Measurements from ENCODE around the gene TTC31.

TTC31 gene

DNA sequence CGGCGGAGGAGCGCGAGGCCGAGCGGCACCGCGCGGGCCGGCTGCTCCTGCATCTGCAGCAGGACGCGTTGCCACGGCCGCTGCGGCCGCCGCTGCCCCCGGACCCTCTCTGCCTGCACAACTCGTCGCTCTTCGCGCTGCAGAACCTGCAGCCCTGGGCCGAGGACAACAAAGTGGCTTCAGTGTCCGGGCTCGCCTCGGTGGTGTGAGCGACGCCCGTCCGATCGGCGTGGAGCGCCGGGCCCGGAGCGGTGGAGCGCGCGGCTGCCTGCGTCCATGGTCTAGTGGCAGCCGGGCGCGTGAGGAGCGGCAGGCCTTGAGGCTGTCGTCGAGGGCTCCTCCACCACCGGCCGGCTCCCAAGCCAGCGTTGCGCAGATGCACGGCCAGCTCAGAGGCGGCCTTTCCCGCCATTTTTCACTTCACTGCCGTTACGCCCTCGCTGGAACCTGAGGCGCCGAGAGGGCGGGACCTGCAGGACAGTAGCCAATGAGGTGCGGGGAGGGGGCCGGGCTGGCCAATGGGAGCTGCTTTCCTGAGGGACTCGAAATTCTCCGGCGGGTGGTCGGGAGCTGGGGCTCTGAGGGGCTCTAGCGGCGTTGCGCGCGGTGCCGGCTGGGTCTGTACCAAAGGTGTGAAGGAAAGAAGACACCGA is 33.2 kb downstream of the TTC31 start:
- H3K4me1 ChIP-seq (ENCODE audit: control insufficient read depth, insufficient read depth, low read length), result peaks cover 9% of the 10 kb centered on the region
- peak overlapping the region; percentile 21; the same call in 1 of the 2 replicates for H3K4me3 ChIP-seq (ENCODE audit: low read length)
- WGBS (ENCODE audit: insufficient coverage, insufficient read length), result no CpG with 5 or more reads among the region's 72 CpGs
- H3K36me3 ChIP-seq (ENCODE audit: control insufficient read depth, insufficient read depth, low read length), result no peaks in the 10 kb centered on the region
- H3K27me3 ChIP-seq (ENCODE audit: control insufficient read depth, insufficient read depth, low read length), result peaks cover 68% of the 10 kb centered on the region
- no peaks in the 10 kb centered on the region for H3K9me3 ChIP-seq (ENCODE audit: control insufficient read depth, insufficient read depth, low read length)
- DNase-seq (ENCODE audit: low read depth, low spot score), result no peak
- no peak overlapping the region for H3K27ac ChIP-seq (ENCODE audit: low read length)

DNA sequence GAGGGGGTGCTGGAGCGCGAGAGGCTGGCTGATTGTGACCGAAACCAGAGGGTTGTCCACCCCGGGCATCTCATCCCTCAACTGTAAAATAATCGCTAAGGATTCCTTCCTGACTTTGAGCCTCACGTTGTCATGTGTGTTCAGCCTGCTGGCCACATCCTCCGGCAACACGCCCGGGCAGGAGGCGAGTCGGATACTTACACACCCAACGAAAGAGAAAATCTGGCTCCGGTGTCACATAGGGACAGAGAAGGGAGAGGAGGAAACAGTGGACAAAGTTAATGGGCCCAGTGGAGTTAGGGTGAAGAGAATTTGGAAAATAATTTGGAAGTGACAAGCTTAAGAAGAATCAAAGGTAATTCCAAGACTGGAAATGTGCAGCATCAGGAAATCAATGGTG is 33.8 kb downstream of the TTC31 start:
- no peak overlapping the region for H3K4me3 ChIP-seq (ENCODE audit: low read length)
- no peak overlapping the region for H3K27ac ChIP-seq (ENCODE audit: low read length)
- no CpG with 5 or more reads among the region's 13 CpGs for WGBS (ENCODE audit: insufficient coverage, insufficient read length)
- no peaks in the 10 kb centered on the region for H3K36me3 ChIP-seq (ENCODE audit: control insufficient read depth, insufficient read depth, low read length)
- H3K4me1 ChIP-seq (ENCODE audit: control insufficient read depth, insufficient read depth, low read length), result peaks cover 9% of the 10 kb centered on the region
- no peaks in the 10 kb centered on the region for H3K9me3 ChIP-seq (ENCODE audit: control insufficient read depth, insufficient read depth, low read length)
- no peak for DNase-seq (ENCODE audit: low read depth, low spot score)
- H3K27me3 ChIP-seq (ENCODE audit: control insufficient read depth, insufficient read depth, low read length), result peaks cover 63% of the 10 kb centered on the region

DNA sequence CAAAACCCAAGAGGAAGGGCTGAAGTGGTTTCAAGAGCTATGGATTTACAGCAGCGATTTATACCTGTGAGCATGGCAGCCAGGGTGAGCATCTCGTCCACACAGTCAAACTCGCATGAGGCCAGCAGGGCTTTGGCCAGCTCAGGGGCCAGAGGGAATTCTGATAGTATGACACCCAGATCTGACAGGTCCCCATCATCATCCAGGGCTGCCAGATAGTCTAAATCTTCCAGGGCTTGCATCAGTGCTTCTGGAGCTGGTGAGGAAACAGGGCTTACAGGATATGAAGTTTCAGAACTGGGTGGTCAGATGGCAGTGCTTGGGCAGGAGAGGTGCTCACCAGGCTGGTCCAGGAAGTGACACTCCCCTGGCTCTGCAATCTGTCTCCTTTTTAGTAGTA is 39.6 kb downstream of the TTC31 start:
- Histone ChIP-seq H3K27me3 (ENCODE audit: control insufficient read depth, insufficient read depth, low read length) (peaks cover 15% of the 10 kb centered on the region; the same call in 1 of the 2 replicates), H3K4me3 (ENCODE audit: low read length) (no peak overlapping the region), H3K27ac (ENCODE audit: low read length) (no peak overlapping the region), H3K36me3 (ENCODE audit: control insufficient read depth, insufficient read depth, low read length) (peaks cover 7% of the 10 kb centered on the region; the same call in 1 of the 2 replicates), H3K4me1 (ENCODE audit: control insufficient read depth, insufficient read depth, low read length) (no peaks in the 10 kb centered on the region), H3K9me3 (ENCODE audit: control insufficient read depth, insufficient read depth, low read length) (no peaks in the 10 kb centered on the region)
- DNase-seq (ENCODE audit: low read depth, low spot score), result no peak
- WGBS (ENCODE audit: insufficient coverage, insufficient read length), result no CpG with 5 or more reads among the region's 3 CpGs

DNA sequence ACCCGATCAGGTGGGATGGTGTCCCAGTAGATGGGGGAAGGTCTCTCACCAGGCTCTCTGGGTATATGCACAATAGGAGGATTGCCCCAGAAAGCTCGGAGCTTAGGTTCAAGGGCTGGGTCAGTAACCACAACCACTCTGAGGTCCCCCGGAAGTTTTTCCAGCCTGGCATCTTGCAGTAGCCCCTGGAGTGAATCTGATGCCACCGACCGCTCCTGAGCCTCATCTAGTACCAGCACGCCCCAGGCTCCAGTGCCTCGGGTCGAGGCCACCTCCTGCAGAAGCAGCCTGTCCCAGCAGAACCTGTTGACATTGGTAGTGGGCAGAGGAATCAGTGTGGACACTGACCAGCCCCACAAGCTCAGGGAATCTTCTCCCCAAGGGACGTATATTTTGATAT is 41.1 kb downstream of the TTC31 start:
- no peak for DNase-seq (ENCODE audit: low read depth, low spot score)
- no peak overlapping the region for H3K27ac ChIP-seq (ENCODE audit: low read length)
- peaks cover 4% of the 10 kb centered on the region; the same call in 1 of the 2 replicates for H3K27me3 ChIP-seq (ENCODE audit: control insufficient read depth, insufficient read depth, low read length)
- no peaks in the 10 kb centered on the region for H3K9me3 ChIP-seq (ENCODE audit: control insufficient read depth, insufficient read depth, low read length)
- peaks cover 10% of the 10 kb centered on the region; the same call in 1 of the 2 replicates for H3K36me3 ChIP-seq (ENCODE audit: control insufficient read depth, insufficient read depth, low read length)
- WGBS (ENCODE audit: insufficient coverage, insufficient read length), result no CpG with 5 or more reads among the region's 9 CpGs
- no peak overlapping the region for H3K4me3 ChIP-seq (ENCODE audit: low read length)
- no peaks in the 10 kb centered on the region for H3K4me1 ChIP-seq (ENCODE audit: control insufficient read depth, insufficient read depth, low read length)

DNA sequence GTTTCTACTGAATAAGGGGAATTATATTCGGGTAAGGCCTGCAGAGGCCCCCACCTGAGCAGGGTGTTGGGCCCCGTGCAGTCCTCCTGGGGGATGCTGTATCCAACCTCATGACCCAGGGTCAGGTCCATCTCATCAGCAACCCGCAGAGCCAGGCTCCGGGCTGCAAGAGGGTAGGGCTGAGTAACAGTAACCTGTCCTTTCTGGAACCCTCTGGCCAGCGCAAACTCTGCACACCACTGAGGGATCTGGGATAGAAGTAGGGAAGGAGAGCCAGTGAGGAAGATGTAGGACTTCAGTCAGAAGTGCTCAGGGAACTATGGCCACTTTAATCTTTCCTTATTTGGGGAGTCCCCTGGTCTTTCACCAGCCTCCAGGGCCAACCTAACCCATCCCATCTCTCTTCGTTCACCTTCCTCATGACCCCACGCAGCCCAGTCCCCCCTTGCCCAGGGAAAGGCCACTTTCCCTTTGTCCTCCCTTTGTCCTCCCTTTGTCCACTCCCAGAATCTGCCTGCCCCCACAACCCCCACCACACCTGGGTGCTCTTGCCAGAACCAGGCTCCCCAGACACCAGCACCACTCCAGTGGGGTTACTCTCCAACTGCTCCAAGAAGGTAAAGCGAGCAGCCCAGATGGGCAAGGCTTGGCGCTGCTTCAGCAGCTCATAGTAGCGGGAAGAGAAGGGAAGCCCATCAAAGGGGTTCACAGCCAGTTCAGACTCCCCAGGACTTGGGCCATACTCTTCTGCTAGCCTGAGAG is 42.3 kb downstream of the TTC31 start:
- no CpG with 5 or more reads among the region's 10 CpGs for whole genome bisulfite sequencing (ENCODE audit: insufficient coverage, insufficient read length)
- Histone ChIP-seq H3K36me3 (ENCODE audit: control insufficient read depth, insufficient read depth, low read length) (peaks cover 10% of the 10 kb centered on the region; the same call in 1 of the 2 replicates), H3K9me3 (ENCODE audit: control insufficient read depth, insufficient read depth, low read length) (no peaks in the 10 kb centered on the region), H3K4me1 (ENCODE audit: control insufficient read depth, insufficient read depth, low read length) (no peaks in the 10 kb centered on the region), H3K27me3 (ENCODE audit: control insufficient read depth, insufficient read depth, low read length) (0 out of 2 replicates have a peak, but pooled peaks cover 3% of the 10 kb centered on the region), H3K27ac (ENCODE audit: low read length) (no peak overlapping the region), H3K4me3 (ENCODE audit: low read length) (no peak overlapping the region)
- DNase-seq (ENCODE audit: low read depth, low spot score), result no peak

DNA sequence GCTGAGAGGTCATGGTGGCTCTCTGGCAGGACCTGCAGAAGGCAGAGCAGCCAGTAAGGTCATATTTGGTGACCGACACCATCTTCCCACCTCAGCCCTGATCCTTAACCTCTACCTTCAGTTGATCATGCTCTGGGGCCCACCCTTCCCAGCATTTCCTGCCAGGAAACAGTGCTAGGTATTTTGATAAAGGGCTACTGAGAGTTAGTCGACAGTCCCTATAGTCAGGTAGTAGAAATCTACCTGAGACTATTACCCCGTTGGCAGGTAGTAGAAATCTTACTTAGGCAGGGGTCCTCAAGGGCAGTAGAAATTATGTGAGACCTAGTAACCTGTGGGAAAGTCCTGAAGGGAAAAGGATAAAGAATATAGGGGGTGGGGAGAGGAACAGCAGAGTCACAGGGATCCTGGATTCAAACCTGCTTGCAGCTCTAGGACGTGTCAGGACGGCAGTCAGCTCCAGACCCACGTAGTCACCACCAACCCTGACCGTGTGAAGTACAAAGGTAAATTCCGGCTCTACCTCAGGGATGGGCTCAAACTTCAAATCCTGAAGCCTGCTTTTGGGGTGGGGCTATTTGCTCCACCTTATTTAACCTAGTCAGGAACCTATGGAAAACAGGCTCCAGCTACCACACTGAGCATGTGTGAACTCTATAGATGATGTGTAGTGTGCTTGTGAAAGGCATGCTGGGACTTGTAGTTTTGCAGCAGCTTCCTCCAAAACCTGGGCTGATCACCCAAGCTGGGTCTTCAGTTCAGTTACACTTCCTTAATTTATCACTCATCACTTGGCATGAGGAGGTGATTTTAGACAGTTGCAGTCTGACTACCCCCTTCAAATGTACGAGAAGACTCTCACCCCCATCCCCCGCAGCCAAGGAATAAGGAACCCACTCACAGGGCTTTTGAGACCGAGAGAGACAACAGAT is 43.1 kb downstream of the TTC31 start, which contains the start of gene DQX1:
Gene DQX1, minus strand, starts transcription at position 515 of the 932 bp plus-strand sequence. Its CDS starts 502 bp downstream, at position 13.
- Histone ChIP-seq H3K36me3 (ENCODE audit: control insufficient read depth, insufficient read depth, low read length) (peaks cover 10% of the 10 kb centered on the region; the same call in 1 of the 2 replicates), H3K27me3 (ENCODE audit: control insufficient read depth, insufficient read depth, low read length) (0 out of 2 replicates have a peak, but pooled peaks cover 3% of the 10 kb centered on the region), H3K4me3 (ENCODE audit: low read length) (no peak within 1 kb of the TSS), H3K27ac (ENCODE audit: low read length) (no peak within 1 kb of the TSS), H3K9me3 (ENCODE audit: control insufficient read depth, insufficient read depth, low read length) (no peaks in the 10 kb centered on the region), H3K4me1 (ENCODE audit: control insufficient read depth, insufficient read depth, low read length) (peaks cover 3% of the 10 kb centered on the region)
- WGBS (ENCODE audit: insufficient coverage, insufficient read length), result no CpG with 5 or more reads among the region's 11 CpGs
- DNase-seq (ENCODE audit: low read depth, low spot score), result no peak

DNA sequence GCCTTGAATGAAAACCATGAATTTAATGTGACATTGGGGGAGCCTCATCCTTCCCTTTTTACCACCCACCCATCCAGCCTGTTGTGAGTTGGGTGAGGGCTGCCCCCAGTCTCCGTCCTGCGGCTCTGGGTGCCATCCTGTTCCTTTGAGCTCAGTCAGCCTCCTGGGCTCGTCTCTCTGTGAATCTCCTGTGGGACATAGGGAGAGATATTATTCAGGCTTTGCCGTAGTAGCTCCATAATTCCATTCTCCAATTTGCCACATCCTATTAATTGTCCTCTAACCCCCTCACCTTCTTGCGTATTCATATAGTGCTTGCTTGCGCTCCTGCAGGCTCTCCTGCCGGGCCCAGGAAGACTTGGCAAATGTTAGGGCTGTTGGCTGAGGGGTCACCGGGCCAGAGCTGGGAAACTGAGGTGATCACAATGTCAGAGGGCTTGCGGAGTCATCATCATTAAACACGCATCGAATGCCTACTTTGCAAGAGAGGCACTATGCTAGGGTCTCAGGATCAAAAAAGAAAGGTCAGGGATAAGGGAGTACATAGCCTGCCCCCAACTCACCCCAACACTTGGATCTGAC is 43.9 kb downstream of the TTC31 start:
- Histone ChIP-seq H3K27ac (ENCODE audit: low read length) (no peak overlapping the region), H3K4me1 (ENCODE audit: control insufficient read depth, insufficient read depth, low read length) (peaks cover 3% of the 10 kb centered on the region), H3K9me3 (ENCODE audit: control insufficient read depth, insufficient read depth, low read length) (no peaks in the 10 kb centered on the region), H3K27me3 (ENCODE audit: control insufficient read depth, insufficient read depth, low read length) (0 out of 2 replicates have a peak, but pooled peaks cover 3% of the 10 kb centered on the region), H3K36me3 (ENCODE audit: control insufficient read depth, insufficient read depth, low read length) (peaks cover 10% of the 10 kb centered on the region; the same call in 1 of the 2 replicates), H3K4me3 (ENCODE audit: low read length) (no peak overlapping the region)
- WGBS (ENCODE audit: insufficient coverage, insufficient read length), result no CpG with 5 or more reads among the region's 11 CpGs
- DNase-seq (ENCODE audit: low read depth, low spot score), result no peak

DNA sequence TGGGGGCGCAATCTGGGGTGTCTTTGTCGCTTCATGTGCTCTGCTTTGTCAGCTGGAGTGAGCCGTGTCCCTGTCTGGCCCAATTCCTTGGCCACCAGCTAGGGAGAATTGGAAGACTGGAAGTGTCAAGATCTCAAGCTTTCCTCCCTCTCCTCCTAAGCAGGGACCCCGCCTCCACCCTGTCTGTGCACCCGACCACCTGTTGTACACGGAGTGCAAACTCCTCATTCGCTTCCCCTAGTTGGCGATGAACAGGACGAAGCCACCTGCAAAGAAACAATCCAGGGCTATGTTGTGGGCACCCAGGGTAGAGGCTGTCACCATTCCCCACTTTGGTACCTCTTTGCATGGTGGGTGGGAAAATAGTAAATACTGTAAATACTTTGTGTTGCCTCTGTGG is 44.9 kb downstream of the TTC31 start:
- H3K4me1 ChIP-seq (ENCODE audit: control insufficient read depth, insufficient read depth, low read length), result peaks cover 3% of the 10 kb centered on the region
- no peak overlapping the region for H3K4me3 ChIP-seq (ENCODE audit: low read length)
- WGBS (ENCODE audit: insufficient coverage, insufficient read length), result no CpG with 5 or more reads among the region's 9 CpGs

DNA sequence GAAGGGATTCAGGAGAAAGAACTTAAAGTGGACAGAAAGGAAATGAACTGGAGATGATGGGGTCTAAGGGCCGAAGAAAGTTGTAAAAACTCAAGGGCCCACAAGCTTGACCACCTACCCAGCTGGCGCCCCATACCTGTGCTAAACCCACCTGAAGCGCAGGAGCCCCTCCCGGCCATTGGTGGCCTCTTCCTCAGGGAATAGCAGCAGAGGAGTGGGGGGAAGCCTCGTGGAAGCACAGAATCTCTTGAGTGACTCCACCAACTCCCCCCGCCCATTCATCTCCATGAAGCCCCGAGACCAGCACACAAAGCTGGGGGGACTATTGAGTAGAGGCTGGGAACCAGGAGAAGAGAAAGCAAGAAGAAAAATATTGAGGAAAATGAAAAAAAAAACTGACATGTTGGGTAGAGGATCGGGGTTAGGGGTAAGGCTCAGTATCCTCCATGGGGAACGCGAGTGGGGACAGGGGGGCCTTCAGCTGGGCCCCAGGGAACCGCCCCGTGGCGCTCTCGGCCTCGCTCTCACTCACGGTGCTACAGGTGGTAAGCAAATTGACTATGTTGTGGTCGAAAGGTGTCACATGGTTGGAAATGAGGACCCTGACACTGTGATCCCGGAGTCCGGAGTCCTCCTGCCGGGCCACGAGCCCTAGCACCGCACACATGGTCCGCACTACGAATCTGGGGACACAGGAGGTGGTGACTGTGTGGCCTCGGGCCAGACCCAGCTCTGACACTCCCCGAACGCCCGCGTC is 45.9 kb downstream of the TTC31 start:
- no peaks in the 10 kb centered on the region for H3K27me3 ChIP-seq (ENCODE audit: control insufficient read depth, insufficient read depth, low read length)
- H3K36me3 ChIP-seq (ENCODE audit: control insufficient read depth, insufficient read depth, low read length), result peaks cover 16% of the 10 kb centered on the region; the same call in 1 of the 2 replicates
- WGBS (ENCODE audit: insufficient coverage, insufficient read length), result no CpG with 5 or more reads among the region's 29 CpGs
- H3K4me1 ChIP-seq (ENCODE audit: control insufficient read depth, insufficient read depth, low read length), result peaks cover 3% of the 10 kb centered on the region
- H3K9me3 ChIP-seq (ENCODE audit: control insufficient read depth, insufficient read depth, low read length), result no peaks in the 10 kb centered on the region
- H3K27ac ChIP-seq (ENCODE audit: low read length), result no peak overlapping the region
- H3K4me3 ChIP-seq (ENCODE audit: low read length), result peak overlapping the region; percentile 99
- no peak for DNase-seq (ENCODE audit: low read depth, low spot score)

More for the DNA sequence above, 44.9 kb downstream of the TTC31 start:
- Histone ChIP-seq H3K36me3 (ENCODE audit: control insufficient read depth, insufficient read depth, low read length) (peaks cover 14% of the 10 kb centered on the region; the same call in 1 of the 2 replicates), H3K27ac (ENCODE audit: low read length) (no peak overlapping the region), H3K27me3 (ENCODE audit: control insufficient read depth, insufficient read depth, low read length) (no peaks in the 10 kb centered on the region), H3K9me3 (ENCODE audit: control insufficient read depth, insufficient read depth, low read length) (no peaks in the 10 kb centered on the region)
- DNase-seq (ENCODE audit: low read depth, low spot score), result no peak

Data from iPS DF 6.9 (cell line).